GM12878 (cell line): ENCODE data around the gene MYMX. TPM values are rescaled to one million over a fixed set of nuclear protein-coding genes. Genes with fewer than 3 reads are reported as not detected.
A peak's percentile ranks its signal among the peaks of the same experiment; 100 is the strongest.

ENCODE experiments used
- ATF3 ChIP-seq: IDR thresholded peaks from 2 replicates; pipeline ENCODE4 v1.6.1; 2011; ENCODE audit warnings: low read depth, mild to moderate bottlenecking, low read length, moderate library complexity, borderline replicate concordance; ENCODE audit errors: extremely low read depth
- BACH1 ChIP-seq: fragments of 450-650 bp; IDR thresholded peaks from 2 replicates; pipeline ENCODE4 v1.6.1; 2017; ENCODE audit warnings: mild to moderate bottlenecking, borderline replicate concordance
- BCL11A ChIP-seq: IDR thresholded peaks from 2 replicates; pipeline ENCODE4 v1.6.1; 2011; ENCODE audit warnings: low read depth, low read length
- CHD2 ChIP-seq: IDR thresholded peaks from 2 replicates; pipeline ENCODE4 v1.6.1; 2011; ENCODE audit warnings: low read depth, low read length, improper control_type of control experiment, borderline replicate concordance
- CREM ChIP-seq: IDR thresholded peaks from 2 replicates; pipeline ENCODE4 v1.6.1; 2014; ENCODE audit warnings: antibody characterized with exemption, low read depth
- CUX1 ChIP-seq: IDR thresholded peaks from 2 replicates; pipeline ENCODE4 v1.6.1; 2012; ENCODE audit warnings: improper control_type of control experiment, low read depth, low read length; ENCODE audit not compliant: insufficient replicate concordance
- ESRRA ChIP-seq: IDR thresholded peaks from 2 replicates; pipeline ENCODE4 v1.6.1; 2012; ENCODE audit warnings: mild to moderate bottlenecking, low read length, improper control_type of control experiment
- ETV6 ChIP-seq, 2 experiments: fragments of 450-650 bp in 1 of 2; IDR thresholded peaks in 1 of 2; conservative IDR thresholded peaks in 1 of 2; 2 replicates each; pipeline ENCODE4 v1.6.1; 2014; ENCODE audit warnings: antibody characterized with exemption in 1 of 2, borderline replicate concordance in 1 of 2, low read depth in 1 of 2, mild to moderate bottlenecking in 1 of 2, moderate library complexity in 1 of 2
- FOS ChIP-seq: IDR thresholded peaks from 3 replicates; pipeline ENCODE4 v1.6.1; 2011; ENCODE audit warnings: borderline replicate concordance; ENCODE audit not compliant: insufficient read length; ENCODE audit errors: extremely low read depth
- FOXK2 ChIP-seq: fragments of 450-650 bp; IDR thresholded peaks from 2 replicates; pipeline ENCODE4 v1.6.1; 2017; ENCODE audit warnings: mild to moderate bottlenecking, moderate library complexity
- GABPA ChIP-seq: IDR thresholded peaks from 2 replicates; pipeline ENCODE4 v1.6.1; 2014; ENCODE audit warnings: antibody characterized with exemption, low read depth, mild to moderate bottlenecking, inconsistent platforms
- HSF1 ChIP-seq: fragments of 150-350 bp; IDR thresholded peaks from 2 replicates; pipeline ENCODE4 v1.6.1; 2014; ENCODE audit warnings: mild to moderate bottlenecking, low read depth, low read length
- IKZF1 ChIP-seq: fragments of 450-650 bp; conservative IDR thresholded peaks from 2 replicates; pipeline ENCODE4 v1.6.1; 2017; ENCODE audit warnings: antibody characterized with exemption, mild to moderate bottlenecking
- IKZF2 ChIP-seq, 2 experiments: fragments of 450-650 bp; IDR thresholded peaks; 2 replicates each; pipeline ENCODE4 v1.6.1; 2017; ENCODE audit warnings: mild to moderate bottlenecking in 2 of 2, moderate library complexity in 2 of 2
- KDM1A ChIP-seq: fragments of 200-600 bp; sonication (generic); IDR thresholded peaks from 2 replicates; pipeline ENCODE4 v1.6.1; 2016; ENCODE audit warnings: borderline replicate concordance
- REST ChIP-seq: IDR thresholded peaks from 2 replicates; pipeline ENCODE4 v1.6.1; 2012; ENCODE audit warnings: mild to moderate bottlenecking, low read depth, low read length
- RFX5 ChIP-seq: IDR thresholded peaks from 2 replicates; pipeline ENCODE4 v1.6.1; 2011; ENCODE audit warnings: low read depth, low read length, improper control_type of control experiment
- SMAD1 ChIP-seq: fragments of 450-650 bp; IDR thresholded peaks from 2 replicates; pipeline ENCODE4 v1.6.1; 2018; ENCODE audit warnings: mild to moderate bottlenecking, low read depth; ENCODE audit not compliant: partially characterized antibody
- TCF12 ChIP-seq: IDR thresholded peaks from 2 replicates; pipeline ENCODE4 v1.6.1; 2011; ENCODE audit warnings: low read depth, mild to moderate bottlenecking, low read length
- ZNF207 ChIP-seq: fragments of 450-650 bp; IDR thresholded peaks from 2 replicates; pipeline ENCODE4 v1.6.1; 2014; ENCODE audit warnings: antibody characterized with exemption, mild to moderate bottlenecking, borderline replicate concordance
- ZSCAN29 ChIP-seq: fragments of 450-650 bp; IDR thresholded peaks from 2 replicates; pipeline ENCODE4 v1.6.1; 2017; ENCODE audit warnings: mild to moderate bottlenecking, moderate library complexity
- polyA plus RNA-seq, 11 experiments: library from polyadenylated mRNA; depleted of rRNA in 4 of 11; unstranded in 6 of 11; stranded (reverse) in 5 of 11; fragments of >200 nt; fragmentation: Nextera tagmentation in 4 of 11; fragmentation: Illumina TruSeq in 1 of 11; extraction: Ambion mirVana in 4 of 11; extraction: Trizol in 1 of 11; gene quantifications; 1 replicate in 1 of 11; 2 replicates in 10 of 11; pipeline versions ENCODE4 v1.2.1 to v1.2.3, GENCODE V29; 2011 to 2016; ENCODE audit warnings: inconsistent platforms in 2 of 11, missing spikeins in 2 of 11, low read depth in 1 of 11
- total RNA-seq, 4 experiments: library from RNA; depleted of rRNA in 3 of 4; stranded (reverse); fragments of >200 nt in 3 of 4; fragmentation: Illumina TruSeq in 1 of 4; extraction: Trizol in 1 of 4; gene quantifications; 2 replicates each; pipeline versions ENCODE4 v1.2.1 to v1.2.3, GENCODE V29; 2013 to 2021

The MYMX gene
- total and polyA plus RNA-seq, 10 of the 15 experiments (the other 5 are each of a cell fraction or from before 2014, with no cell fraction given) = not detected

DNA sequence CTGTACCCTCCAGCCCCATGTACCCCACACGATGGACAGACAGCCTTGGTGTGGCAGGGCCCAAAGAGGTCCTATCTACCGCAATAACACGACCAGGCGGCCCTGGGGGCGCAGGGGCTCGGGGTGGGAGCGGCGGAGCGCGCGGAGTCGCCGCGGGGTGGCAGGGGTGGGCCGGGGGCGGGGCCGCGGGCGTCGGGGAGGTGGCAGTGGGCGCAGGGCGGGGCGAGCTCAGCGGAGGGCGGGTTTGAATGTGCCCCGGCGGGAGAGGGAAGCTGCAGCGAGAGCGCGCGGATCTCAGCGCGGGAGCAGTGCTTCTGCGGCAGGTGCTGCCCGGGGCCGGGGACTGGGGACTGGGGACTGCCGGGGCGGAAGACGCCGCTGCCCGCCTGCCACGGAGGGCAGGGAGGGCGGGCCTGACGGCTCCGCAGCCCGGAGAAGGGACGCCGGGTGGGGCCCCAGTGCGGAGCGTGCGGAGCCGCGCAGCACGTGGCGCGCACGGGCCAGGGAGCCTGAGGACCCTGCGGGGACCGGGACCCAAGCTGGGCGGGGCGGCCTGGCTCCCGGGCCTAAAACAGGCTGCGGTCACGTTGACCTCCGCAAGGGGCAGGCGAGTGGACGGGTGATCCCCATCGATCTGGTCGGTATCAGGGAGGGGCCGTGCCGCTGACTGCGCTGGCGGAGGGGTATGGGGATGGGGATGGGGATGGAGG, 6.7 kb downstream of the MYMX start, which contains the start of gene SLC29A1 (continued):
- no peak for TF ChIP-seq CREM
- TF ChIP-seq ESRRA = no peak
- TF ChIP-seq GABPA = no peak
- TF ChIP-seq ETV6 (conservative IDR thresholded peaks at IDR 0.05 in 1 of 2, IDR thresholded peaks at IDR 0.05 in 1 of 2; ENCODE audit: borderline replicate concordance in 1 of 2, low read depth in 1 of 2) = no peak
- no peak for TF ChIP-seq IKZF1
- no peak for TF ChIP-seq ATF3
- TF ChIP-seq KDM1A = no peak
- TF ChIP-seq BACH1 = peak; percentile 43; the same call in 1 of the 2 replicates
- TF ChIP-seq SMAD1 = no peak
- no peak for TF ChIP-seq HSF1
- TF ChIP-seq TCF12 = no peak
- TF ChIP-seq ZSCAN29 = no peak
- TF ChIP-seq ZNF207 = no peak
- no peak for TF ChIP-seq FOS
- TF ChIP-seq REST = no peak
- no peak for TF ChIP-seq BCL11A
- TF ChIP-seq IKZF2 (IDR thresholded peaks at IDR 0.05) = no peak
- no peak for TF ChIP-seq CUX1
- no peak for TF ChIP-seq FOXK2
- no peak for TF ChIP-seq CHD2
- no peak for TF ChIP-seq RFX5
